Endothelial cell of umbilical vein (primary cell): Measurements from ENCODE around the gene NUDT16L1. TPM values are rescaled to one million over a fixed set of nuclear protein-coding genes. Genes with fewer than 3 reads are reported as not detected.

Source experiments
- BruUV-seq: library from RNA; stranded (reverse); fragments of 400-500 nt; replicated peaks from 2 replicates; lab custom pipeline; 2021; lab: Mats Ljungman, UMichigan
- CTCF ChIA-PET: fragments of 300-600, 350-600 bp; sonication (Branson Sonifier 250); formaldehyde crosslinking; loops from one replicate; lab custom pipeline; 2021; ENCODE audit warnings: antibody characterized with exemption, inconsistent platforms; lab: Charles Lee
- POLR2A ChIA-PET: fragments of 300-600, 350-600 bp; sonication (Branson Sonifier 250); formaldehyde crosslinking; loops from one replicate; lab custom pipeline; 2021; ENCODE audit warnings: antibody characterized with exemption, inconsistent platforms; lab: Charles Lee
- DNase-seq: peaks from one replicate; pipeline ENCODE4 v3.0.0-alpha.2; 2011; ENCODE audit warnings: low read depth, low spot score
- FAIRE-seq: peaks from 2 replicates; lab custom pipeline; 2011; peaks lifted over from hg19 to GRCh38; lab: Jason Lieb, UNC
- H2AFZ ChIP-seq: 2 replicates; pipeline ENCODE4 v1.6.0; 2012; ENCODE audit warnings: low read depth, low read length, control low read depth, inconsistent platforms
- H3K27ac ChIP-seq: 2 replicates; pipeline ENCODE4 v1.5.1; 2011; ENCODE audit warnings: low read depth, mild to moderate bottlenecking, control low read depth, low read length, moderate library complexity; ENCODE audit not compliant: insufficient read depth
- H3K27me3 ChIP-seq, 2 experiments: 2 replicates each; pipeline versions ENCODE4 v1.6.0 to v1.6.1; 2011; ENCODE audit warnings: low read length in 2 of 2, mixed read lengths in 1 of 2; ENCODE audit not compliant: control insufficient read depth in 2 of 2, insufficient read depth in 2 of 2
- H3K36me3 ChIP-seq, 2 experiments: 2 replicates in 1 of 2; 3 replicates in 1 of 2; pipeline ENCODE4 v1.5.1; 2011; ENCODE audit warnings: low read length in 2 of 2, mild to moderate bottlenecking in 1 of 2, moderate library complexity in 1 of 2; ENCODE audit not compliant: control insufficient read depth in 2 of 2, insufficient read depth in 2 of 2; ENCODE audit errors: extremely low read depth in 1 of 2
- H3K4me1 ChIP-seq: 3 replicates; pipeline ENCODE4 v1.5.1; 2011; ENCODE audit warnings: mild to moderate bottlenecking, low read length; ENCODE audit not compliant: control insufficient read depth, insufficient read depth; ENCODE audit errors: extremely low read depth
- H3K4me2 ChIP-seq: 2 replicates; pipeline ENCODE4 v1.6.1; 2011; ENCODE audit warnings: low read length, control low read depth, mixed read lengths; ENCODE audit not compliant: insufficient read depth
- H3K4me3 ChIP-seq, 3 experiments: fragments of 200-600 bp in 1 of 3; sonication (generic), shearing (Covaris generic) in 1 of 3; replicated peaks in 1 of 3; 2 replicates each; pipeline ENCODE4 v1.5.1; 2011 to 2016; ENCODE audit warnings: control low read depth in 3 of 3, low read length in 3 of 3, mild to moderate bottlenecking in 2 of 3, inconsistent platforms in 1 of 3, low read depth in 1 of 3, moderate library complexity in 1 of 3; ENCODE audit not compliant: insufficient read depth in 1 of 3
- H3K79me2 ChIP-seq: 2 replicates; pipeline ENCODE4 v1.6.0; 2012; ENCODE audit warnings: low read length, inconsistent platforms; ENCODE audit not compliant: control insufficient read depth, insufficient read depth
- H3K9ac ChIP-seq: replicated peaks from 2 replicates; pipeline ENCODE3; 2011; ENCODE audit warnings: low read length, control low read depth; ENCODE audit not compliant: insufficient read depth; ENCODE audit errors: extremely low read depth
- H3K9me1 ChIP-seq: replicated peaks from 3 replicates; pipeline ENCODE4 v1.6.0; 2011; ENCODE audit warnings: mild to moderate bottlenecking, low read length; ENCODE audit not compliant: control insufficient read depth, insufficient read depth; ENCODE audit errors: extremely low read depth
- H3K9me3 ChIP-seq: replicated peaks from 2 replicates; pipeline ENCODE4 v1.5.1; 2012; ENCODE audit warnings: low read length, inconsistent platforms; ENCODE audit not compliant: control insufficient read depth, insufficient read depth
- H4K20me1 ChIP-seq: replicated peaks from 2 replicates; pipeline ENCODE3; 2011; ENCODE audit warnings: mild to moderate bottlenecking, low read length; ENCODE audit not compliant: control insufficient read depth, insufficient read depth; ENCODE audit errors: extremely low read depth
- JUN ChIP-seq: IDR thresholded peaks from 2 replicates; pipeline ENCODE4 v1.6.1; 2011; ENCODE audit warnings: borderline replicate concordance, low read depth; ENCODE audit not compliant: insufficient read length, insufficient read depth
- dilution Hi-C: fragments of 300-500 bp; cut with MboI; formaldehyde crosslinking; loops from one replicate; pipeline ENCODE4 v1.15.0; 2019; ENCODE audit warnings: low sequenced_read_pairs; ENCODE audit not compliant: extremely low pct_ligation_motif_present
- intact Hi-C: fragments of 100-400 bp; cut with micrococcal nuclease; formaldehyde crosslinking; loops from one replicate; pipeline ENCODE4 v1.10.0; 2022
- polyA plus RNA-seq, 4 experiments: library from polyadenylated mRNA; depleted of rRNA in 3 of 4; stranded (reverse) in 3 of 4; unstranded in 1 of 4; fragments of >200 nt; gene quantifications; 2 replicates each; pipeline versions ENCODE4 v1.2.1 to v1.2.3, GENCODE V29; 2011 to 2012; ENCODE audit warnings: missing spikeins in 1 of 4
- total RNA-seq: library from RNA; stranded (reverse); gene quantifications from 2 replicates; pipeline ENCODE4 v1.2.3, GENCODE V29; 2021
- TF ChIP-seq, protein P1 (sequence below), 2 donors: IDR thresholded peaks; 1 replicate in 1 of 2; 2 replicates in 1 of 2; pipeline ENCODE4 v1.5.1; 2011; ENCODE audit warnings: low read length in 2 of 2, mild to moderate bottlenecking in 2 of 2, moderate library complexity in 2 of 2, control low read depth in 1 of 2, inconsistent platforms in 1 of 2, low read depth in 1 of 2; ENCODE audit not compliant: insufficient read depth in 1 of 2; ENCODE audit errors: extremely low read depth in 1 of 2

Gene NUDT16L1
- total and polyA plus RNA-seq, 2 donors (not counting 3 experiments of a cell fraction or from before 2014, with no cell fraction given), result 24.7 to 53.1 TPM

DNA sequence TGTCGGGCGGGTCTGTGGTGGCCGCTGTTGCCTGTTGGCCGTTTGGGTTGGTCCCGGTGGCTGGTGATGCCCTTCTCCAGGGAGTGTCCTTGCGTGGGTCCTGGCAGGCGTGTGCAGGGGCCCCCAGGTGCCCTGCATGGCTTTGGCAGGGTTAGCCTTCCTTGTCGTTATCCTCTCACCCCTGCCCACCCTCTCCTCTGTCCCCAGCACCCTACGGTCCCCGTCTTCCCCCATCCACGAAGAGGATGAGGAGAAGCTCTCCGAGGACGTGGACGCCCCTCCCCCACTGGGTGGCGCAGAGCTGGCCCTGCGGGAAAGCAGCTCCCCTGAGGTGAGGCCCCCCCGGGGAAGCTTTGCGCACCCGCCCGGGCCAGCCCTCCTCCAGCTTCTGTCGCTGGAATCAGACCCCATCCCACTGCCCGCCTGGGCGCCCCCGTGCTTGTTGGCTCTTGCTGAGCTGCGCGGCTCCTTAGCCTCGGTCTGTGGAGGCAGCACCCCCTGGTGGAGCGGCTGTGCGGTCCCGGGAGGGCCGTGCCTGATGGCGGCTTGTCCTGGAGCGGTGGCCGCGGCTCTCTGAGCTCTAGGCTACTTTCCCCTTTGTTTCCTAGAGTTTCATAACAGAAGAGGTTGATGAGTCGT lies 10.6 kb upstream of the NUDT16L1 start:
- CTCF ChIA-PET, result interaction anchor here (0.5 to 1.7 kb wide), 3 partner anchors 9 to 382 kb away, joined by 3 to 7 read pairs (median 4); no protein-coding TSS in a partner anchor
- POLR2A ChIA-PET, result no interaction called here

More for the DNA sequence above, 10.6 kb upstream of the NUDT16L1 start:
- Histone ChIP-seq H3K9ac (no peak overlapping the region), H3K4me1 (no peaks in the 10 kb centered on the region), H3K27me3 (no peaks in the 10 kb centered on the region), H3K79me2 (no peaks in the 10 kb centered on the region), H3K27ac (no peak overlapping the region), H3K36me3 (peaks cover 4 to 46% of the 10 kb centered on the region in 2 experiments), H2AFZ (no peak overlapping the region), H3K9me3 (no peaks in the 10 kb centered on the region), H3K4me3 (no peak overlapping the region), H3K4me2 (no peak overlapping the region), H4K20me1 (no peaks in the 10 kb centered on the region), H3K9me1 (no peaks in the 10 kb centered on the region)
- no TSS peak for BruUV-seq
- no peak for DNase-seq
- FAIRE-seq, result no peak
- dilution Hi-C loops, result no loop called here
- intact Hi-C loops, result no loop called here
- TF ChIP-seq, protein P1, sequence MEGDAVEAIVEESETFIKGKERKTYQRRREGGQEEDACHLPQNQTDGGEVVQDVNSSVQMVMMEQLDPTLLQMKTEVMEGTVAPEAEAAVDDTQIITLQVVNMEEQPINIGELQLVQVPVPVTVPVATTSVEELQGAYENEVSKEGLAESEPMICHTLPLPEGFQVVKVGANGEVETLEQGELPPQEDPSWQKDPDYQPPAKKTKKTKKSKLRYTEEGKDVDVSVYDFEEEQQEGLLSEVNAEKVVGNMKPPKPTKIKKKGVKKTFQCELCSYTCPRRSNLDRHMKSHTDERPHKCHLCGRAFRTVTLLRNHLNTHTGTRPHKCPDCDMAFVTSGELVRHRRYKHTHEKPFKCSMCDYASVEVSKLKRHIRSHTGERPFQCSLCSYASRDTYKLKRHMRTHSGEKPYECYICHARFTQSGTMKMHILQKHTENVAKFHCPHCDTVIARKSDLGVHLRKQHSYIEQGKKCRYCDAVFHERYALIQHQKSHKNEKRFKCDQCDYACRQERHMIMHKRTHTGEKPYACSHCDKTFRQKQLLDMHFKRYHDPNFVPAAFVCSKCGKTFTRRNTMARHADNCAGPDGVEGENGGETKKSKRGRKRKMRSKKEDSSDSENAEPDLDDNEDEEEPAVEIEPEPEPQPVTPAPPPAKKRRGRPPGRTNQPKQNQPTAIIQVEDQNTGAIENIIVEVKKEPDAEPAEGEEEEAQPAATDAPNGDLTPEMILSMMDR (IDR thresholded peaks at IDR 0.05; ENCODE audit: extremely low read depth in 1 of 2, insufficient read depth in 1 of 2, low read depth in 1 of 2, low read length in 2 of 2), result peak; percentile 22 to 23
- no peak for TF ChIP-seq JUN
